IPS-NIHi7 (cell line): ENCODE results near the gene ANKRD10.
"Not testable (repeated sequence)": the region's sequence is repeated elsewhere in the genome, so short reads cannot be mapped to it uniquely, and the experiment has no call there.

Experiments
- DNase-seq: peaks from one replicate; pipeline ENCODE4 v3.0.0; 2012; ENCODE audit warnings: mixed read lengths; ENCODE audit errors: extremely low spot score

Gene ANKRD10

DNA sequence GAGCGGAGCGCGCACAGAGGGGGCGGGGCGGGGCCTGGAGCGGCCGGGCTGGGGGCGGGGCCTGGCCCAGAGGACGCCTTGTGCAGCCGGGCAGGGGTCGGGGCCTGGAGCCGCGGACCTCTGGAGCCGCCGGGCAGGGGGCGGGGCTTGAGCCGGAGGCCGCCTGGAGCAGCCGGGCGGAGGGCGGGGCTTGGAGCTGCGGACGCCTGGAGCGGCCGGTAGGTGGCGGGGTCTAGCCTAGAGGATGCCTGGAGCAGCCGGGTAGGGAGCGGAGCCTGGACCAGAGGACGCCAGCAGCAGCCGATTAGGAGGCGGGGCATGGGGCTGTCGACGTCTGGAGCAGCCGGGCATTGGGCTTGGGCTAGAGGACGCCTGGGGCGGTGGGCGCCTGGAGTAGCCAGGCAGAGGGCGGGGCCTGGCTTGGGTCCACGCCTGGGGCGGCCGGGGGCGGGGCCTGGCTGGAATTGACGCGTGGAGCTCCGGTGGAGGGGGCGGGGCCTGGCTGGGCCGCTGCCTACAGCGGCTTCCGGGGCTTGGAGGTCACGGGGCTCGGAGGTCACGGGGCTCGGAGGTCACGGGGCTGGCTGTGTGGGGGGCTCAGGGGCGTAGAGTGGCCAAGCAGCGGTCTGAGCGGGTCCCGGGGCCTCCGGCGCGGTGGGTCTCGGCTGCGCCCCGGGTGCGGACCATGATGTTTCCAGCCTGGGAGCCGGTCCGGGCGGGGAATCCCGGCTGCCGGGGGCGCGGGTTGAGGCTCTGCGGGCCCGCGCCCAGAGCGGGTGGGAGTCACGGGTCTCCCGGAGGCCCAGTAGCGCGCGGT is at the start of gene ANKRD10:
TSS of gene ANKRD10 (minus strand) at position 13 of the 817 bp plus-strand sequence. CDS start 135 bp downstream, outside the sequence.
- DNase-seq = peak; percentile 98

DNA sequence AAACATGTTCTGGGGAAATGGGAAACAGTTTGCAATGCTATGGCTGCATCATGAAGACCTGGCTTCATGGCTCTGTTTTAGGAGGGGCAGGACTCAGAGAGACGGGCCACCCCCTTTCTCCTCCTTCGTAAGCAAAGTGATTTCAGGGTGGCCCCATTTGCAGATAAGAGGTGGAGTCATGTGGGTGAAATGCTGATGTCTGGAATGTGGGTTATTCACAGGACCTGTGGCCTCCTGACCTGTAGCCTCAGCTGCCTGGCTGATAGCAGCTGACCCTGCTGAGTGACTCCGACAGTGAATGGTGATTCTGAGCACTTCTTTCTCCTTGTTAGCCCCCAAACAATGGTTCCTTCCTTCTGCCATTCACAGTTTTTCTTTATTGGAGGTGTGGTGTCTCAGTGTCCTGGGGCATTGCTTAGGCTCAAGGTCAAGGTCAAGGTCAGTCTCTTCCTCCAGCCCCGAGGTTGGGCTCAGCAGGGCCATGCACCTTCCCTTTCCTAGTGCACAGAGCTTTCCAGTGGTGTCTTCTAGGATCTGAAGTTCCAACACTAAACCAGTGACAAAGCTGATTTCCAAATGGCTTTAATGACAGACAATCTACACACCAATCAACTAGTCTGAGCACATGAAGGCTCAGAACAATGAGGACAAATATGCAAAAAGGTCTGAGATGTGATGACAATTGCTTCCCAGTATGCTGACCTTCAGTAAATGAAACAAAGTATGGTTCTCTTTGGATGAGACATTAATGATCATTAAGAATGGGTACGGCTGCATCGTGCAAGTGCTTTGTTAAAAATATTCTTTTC is 49.6 kb upstream of the ANKRD10 start:
- no peak for DNase-seq

DNA sequence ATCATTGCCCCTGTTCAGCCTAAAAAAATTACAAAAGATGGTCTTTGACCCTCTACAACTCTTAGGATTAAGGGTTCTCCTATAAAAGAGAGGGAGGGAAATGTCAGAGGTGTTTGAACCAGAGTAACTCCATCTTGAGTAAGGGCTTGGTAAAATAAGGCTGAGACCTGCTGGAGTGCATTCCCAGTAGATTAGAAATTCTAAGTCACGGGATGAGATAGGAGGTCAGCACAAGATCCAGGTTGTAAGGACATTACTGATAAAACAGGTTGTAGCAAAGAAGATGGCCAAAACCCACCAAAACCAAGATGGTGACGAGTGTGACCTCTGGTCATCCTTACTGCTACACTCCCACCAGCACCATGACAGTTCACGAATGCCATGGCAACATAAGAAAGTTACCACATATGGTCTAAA is 48.7 kb upstream of the ANKRD10 start:
- DNase-seq = no peak

DNA sequence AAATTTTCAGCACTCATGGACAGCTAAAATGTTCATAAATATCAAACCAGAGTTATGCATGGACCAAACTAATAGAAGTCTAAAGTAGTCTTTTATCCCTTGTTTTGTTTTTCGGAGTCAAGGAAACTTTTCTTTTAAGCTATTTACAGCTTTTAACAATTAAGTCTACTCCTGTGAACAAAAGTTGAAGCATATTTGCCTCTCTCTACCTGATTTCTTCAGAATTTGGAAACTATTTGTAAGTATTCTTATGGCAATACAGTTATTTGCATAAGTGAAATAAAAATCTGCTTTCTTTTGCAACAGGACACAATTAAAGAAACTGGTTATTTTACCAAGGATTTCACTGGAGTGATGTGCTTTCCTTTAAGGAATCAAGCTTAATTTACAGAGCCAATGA is 47.1 kb upstream of the ANKRD10 start:
- DNase-seq = no peak

DNA sequence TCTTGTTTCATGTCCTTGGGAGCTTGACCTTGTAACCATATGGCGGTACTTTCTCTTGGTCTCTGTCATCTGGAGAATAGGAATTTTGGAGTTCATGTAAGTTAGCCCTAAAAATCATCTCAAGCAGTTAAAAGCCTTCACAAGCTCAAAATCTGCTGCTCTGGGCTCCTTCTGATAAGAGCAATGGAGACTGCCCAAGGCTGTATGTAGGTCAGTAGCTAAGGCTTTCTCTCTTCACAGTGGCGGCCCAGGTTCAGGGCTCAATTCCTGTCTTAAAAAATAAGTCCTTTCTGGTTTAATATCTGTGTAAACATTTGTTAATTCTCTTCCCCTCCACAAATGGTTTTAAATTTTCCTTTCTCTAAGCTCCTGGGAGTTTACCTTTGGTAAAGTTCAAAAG is 45.3 kb upstream of the ANKRD10 start:
- no peak for DNase-seq

DNA sequence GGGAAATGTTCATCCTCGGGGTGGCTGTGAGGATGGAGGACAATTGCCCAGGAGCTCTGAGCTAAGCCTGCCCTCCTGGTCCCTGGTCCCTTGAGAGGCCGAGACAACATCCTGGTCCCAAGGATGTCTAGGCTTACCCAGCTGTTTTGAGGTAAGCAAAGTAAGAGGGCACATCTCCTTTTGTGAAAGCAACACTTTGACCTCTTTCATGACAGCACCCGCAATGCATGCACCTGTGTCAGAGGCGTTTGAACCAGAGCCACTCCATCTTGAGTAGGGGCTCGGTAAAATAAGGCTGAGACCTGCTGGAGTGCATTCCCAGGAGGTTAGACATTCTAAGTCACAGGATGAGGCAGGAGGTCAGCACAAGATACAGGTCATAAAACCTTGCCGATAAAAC is 43.1 kb upstream of the ANKRD10 start:
- DNase-seq = no peak

DNA sequence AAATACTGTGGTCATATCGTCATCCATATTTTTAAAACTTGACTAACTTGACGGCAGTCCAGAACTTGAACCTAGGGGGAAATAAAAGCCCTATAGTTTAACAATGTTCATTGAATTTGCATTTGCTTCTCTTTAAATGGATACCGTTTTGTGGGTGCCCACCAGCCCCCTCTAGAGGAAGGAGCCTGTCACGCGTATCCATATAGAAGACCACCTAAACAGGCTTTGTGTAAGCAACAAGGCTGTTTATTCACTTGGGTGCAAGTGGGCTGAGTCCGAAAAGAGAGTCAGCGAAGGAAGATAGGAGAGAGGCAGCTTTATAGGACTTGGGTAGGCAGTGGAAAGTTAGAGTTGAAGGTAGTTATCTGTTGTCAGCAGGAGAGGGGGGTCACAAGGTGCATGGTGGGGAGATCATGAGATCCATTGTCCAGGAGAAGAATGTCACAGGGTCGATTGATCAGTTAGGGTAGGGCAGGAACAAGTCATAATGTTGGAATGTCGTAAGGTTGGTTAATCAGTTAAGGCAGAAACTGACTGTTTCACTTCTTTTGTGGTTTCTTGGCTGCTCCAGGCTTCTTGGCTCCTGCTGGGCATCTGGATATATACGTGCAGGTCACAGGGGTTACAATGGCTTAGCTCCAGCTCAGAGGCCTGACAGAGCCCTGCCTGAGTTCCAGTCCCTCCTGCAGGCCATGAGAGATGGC is 42.5 kb upstream of the ANKRD10 start:
- DNase-seq = no peak

DNA sequence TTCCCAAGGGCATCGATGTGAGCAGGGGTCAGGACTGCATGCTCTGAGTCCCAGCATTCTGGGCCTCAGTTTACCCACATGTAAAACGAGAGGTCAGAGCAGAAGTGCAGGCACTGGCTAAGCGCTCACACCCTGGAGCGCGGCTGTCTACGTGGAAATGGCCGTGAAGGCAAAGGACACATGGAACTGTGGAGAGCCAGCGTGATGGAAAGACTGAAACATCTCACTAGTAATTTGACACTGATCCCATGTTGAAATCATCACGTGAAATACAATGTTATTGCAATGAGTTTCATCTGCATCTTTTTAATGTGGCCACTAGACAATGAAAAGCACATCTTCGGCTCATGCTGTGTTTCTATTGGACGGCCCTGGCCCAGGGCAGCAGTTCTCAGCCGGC is 41.3 kb upstream of the ANKRD10 start:
- not testable (repeated sequence) for DNase-seq

DNA sequence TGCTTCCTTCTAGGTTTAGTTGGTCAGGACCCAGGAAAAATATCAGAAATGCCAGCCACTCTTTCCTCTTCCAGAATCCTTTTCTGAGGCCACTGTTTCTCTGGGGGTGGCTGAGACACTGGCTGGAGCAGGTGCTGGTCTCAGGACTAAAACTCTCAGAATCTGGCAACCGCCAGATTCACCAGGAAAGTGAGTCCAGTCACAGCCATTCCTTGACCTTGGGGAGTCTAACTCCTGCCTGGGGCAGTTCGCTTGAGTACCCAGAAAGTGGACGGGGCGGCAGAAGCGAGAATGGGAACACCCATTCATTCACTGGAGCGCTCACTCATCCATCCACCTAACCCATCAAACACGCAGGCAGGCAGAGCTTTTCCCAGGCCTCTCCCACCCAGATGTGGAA is 40.7 kb upstream of the ANKRD10 start:
- DNase-seq = not testable (repeated sequence)

DNA sequence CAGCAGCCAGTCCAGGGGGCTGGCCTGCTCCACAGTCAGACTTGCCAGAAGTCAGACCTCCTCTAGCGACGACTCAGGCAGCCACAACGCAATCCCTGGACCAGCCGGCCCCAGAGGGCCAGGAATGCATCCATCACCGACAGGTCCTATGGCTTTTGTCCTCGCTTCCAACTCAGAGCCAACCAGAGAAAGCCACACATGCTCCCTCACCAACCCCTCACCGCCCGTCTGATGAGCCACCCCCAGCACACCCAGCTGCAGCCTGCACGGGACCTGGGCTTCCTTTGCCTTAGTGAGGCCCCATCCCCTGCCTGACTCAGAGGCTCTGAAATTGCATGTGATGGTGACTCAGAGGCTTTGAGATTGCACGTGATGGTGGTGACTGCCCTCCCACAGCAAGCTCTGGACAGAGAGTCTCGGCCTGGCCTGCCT is 40.2 kb upstream of the ANKRD10 start:
- DNase-seq = not testable (repeated sequence)

DNA sequence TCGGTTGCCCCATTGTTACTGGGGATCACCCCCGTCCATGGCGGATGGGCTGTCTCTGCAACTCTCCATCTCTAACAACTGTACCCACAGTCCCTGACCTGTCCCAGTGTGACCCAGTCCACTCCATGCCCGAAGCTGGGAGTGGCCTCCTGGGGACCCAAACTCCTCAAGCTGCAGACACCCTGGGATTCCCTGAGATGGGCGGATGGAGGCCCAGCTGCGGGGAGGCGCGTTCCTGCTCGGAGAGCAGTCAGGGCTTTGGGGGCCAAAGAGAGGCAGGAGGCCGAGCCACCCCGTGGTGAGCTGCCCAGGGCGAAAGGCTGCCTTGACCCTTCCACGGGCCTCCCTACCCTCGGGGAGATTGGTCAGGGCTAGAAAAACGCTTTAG is 39.7 kb upstream of the ANKRD10 start:
- DNase-seq = not testable (repeated sequence)

DNA sequence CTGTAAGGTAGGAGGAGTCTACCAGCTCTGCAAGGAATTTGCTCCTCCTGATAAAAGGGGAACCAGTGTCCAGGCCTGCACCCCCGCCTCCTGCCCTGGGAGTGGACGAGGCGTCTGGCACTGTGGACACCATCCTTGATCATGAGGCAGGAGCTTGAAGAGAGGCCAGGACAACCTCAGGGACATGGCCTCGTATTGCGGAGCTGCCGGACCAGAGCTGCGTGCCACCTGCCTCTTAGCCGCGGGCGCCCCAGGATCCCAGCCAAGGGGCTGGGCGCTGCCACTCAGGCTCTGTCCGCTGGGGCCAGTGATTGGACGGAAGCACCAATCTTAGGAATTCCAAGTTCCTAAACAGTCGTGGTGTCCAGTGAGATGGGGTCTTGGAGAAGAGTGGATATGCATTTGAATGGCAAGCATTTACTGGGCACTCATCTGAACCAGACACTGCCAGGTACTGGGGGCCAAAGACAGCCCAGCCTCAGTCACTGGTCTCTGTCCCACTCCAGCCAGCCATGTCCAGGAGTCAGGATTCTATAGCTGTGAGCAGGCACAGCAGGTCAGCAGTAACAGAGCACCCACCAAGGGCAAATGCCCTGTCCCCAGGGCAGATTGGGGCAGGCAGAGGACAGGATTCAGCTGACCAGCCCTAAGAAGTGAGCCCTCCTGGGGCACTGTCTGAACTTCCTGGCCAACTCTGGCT is 39.1 kb upstream of the ANKRD10 start:
- no peak for DNase-seq

DNA sequence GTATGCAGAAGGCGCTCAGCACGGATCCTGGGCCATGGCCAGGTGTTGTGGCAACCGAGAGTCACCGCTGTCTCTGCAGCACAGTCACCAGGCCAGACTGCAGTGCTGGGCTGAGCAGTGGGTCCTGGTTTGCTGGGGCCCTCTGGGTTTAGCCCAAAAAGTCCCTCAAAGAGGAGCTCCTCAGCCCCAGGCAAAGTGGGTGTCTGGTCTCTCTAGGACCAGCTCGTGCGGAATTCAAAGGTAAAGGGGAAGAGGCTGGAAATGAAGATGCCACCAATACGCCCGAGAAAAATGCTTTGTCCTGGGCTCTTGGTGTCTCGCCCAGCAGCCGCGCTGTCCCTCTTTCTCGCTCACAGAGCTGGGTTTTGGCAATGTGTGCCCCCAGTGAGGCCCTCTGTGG is 38.5 kb upstream of the ANKRD10 start:
- no peak for DNase-seq

DNA sequence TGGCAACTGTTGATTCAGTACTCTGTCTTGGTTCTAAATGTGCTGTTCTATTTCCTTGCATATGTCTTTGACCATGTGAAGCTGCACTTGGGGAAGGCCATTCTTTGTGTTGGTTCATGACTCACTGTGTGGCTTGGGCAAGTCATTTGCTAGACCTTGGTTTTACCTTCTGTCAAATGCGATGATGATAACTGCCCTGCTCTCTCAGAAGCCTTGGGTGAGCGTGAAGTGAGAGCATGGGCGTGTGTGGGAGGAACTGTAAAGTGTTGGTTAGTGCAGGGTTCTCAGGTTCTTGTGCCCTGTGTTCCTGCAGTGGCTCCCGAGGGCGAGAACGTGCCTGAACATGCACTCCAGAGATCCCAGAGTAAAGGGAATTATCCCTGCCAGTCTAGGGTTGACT is 37.3 kb upstream of the ANKRD10 start:
- DNase-seq = not testable (repeated sequence)

DNA sequence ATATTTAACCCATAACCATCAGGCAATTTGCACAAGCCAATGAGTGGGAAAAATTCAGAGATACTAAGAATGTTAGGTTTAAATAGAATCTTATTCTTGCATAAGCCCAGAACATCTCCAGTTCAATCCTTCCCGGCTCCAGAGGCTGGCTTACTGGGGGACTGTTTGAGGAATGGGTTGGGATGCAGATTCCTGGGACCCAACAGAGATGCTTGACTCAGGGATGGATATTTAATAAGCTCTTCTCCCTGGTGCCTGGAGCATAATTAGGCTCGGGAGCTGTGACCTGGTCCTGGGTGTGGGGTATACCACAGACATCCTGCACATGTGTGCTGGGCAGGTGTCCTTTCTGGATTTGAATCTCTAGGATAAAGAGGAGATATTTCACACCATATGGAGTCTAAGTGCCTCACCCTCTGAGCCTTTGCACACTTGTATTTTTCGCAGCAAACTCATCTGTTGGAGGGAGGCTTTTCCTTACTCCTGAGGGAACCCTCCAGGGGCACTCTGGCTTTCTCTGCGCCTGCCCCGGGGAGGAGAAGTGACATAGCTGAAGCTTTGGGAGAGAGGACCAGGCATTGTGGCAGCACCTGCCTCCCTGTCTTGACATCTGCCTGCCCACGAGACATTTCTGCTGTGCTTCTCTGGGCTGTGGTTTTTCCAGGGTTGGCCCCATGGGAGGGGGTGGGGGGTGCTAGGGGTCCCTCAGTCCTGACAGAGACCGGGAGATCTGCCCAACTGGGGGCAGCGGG is 36.1 kb upstream of the ANKRD10 start:
- no peak for DNase-seq

DNA sequence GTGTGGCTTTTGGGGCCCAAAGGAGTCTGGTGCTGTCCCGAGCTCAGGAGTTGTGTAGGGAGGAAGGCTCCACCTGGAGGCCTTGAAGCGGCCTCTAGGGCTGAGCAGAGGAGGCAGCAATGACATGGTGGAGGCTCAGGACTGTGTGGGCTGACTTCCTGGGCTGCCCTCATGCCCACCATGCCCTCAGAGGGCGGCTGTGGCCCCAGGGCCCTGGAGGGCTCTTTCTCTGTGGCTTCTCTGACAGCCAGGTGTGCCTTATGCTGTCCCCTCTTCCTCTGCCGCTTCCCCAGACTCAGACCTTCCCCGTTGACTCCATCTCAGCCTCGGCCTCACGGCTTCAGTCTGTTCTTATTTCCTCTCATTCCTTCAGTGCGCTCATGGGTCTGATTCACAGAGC is 35.5 kb upstream of the ANKRD10 start:
- DNase-seq = no peak

DNA sequence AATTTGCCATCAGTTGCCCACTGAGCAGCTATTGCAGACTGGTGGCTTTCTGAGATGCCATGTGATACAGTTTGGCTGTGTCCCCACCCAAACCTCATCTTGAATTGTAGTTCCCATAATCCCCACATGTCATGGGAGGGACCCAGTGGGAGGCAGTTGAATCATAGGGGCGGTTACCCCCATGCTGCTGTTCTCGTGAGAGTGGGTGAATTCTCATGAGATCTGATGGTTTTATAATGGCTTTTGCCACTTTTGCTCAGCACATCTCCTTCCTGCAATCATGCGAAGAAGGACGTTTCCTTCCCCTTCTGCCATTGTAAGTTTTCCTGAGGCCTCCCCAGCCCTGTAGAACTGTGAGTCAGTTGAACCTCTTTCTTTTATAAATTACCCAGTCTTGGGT is 34.8 kb upstream of the ANKRD10 start:
- DNase-seq = no peak

DNA sequence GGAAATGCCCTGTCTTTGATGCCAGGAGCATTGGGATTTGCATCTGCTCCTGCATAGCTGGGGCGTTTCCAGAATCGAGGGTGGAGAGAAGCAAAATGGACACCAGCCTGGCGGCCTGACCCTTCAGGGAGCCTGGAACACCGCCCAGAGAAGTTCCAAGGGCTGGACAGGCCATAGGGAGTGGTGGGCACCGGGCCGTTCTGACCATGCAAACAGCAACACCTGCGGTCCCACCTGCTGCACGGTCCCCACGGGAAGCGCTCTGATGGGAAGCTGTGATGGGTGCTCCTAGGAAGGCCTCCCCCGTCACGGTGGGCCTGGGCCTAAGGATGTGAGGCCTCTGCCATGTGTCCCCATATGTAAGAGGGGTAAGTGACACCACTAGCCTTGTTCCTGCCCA is 34.2 kb upstream of the ANKRD10 start:
- DNase-seq = no peak

DNA sequence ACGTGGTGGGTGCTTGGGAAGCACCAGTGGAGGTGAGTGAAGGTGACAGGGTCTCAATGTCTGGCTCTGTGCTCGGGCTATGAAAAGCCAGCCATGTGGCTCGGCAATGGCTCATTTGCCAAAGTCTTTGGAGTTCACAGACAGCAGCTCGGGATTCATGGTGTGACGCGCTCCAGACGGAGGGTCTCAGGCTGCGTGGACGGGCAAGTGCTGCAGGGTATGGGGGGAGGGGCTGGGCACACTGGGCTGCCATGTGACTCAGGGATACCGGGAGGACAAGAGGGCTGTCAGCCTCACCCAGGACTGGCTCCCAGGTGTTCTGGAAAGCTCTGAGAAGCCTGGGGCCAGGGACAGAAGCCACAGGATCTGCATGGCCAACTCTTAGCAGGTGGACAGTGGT is 32.5 kb upstream of the ANKRD10 start:
- not testable (repeated sequence) for DNase-seq

DNA sequence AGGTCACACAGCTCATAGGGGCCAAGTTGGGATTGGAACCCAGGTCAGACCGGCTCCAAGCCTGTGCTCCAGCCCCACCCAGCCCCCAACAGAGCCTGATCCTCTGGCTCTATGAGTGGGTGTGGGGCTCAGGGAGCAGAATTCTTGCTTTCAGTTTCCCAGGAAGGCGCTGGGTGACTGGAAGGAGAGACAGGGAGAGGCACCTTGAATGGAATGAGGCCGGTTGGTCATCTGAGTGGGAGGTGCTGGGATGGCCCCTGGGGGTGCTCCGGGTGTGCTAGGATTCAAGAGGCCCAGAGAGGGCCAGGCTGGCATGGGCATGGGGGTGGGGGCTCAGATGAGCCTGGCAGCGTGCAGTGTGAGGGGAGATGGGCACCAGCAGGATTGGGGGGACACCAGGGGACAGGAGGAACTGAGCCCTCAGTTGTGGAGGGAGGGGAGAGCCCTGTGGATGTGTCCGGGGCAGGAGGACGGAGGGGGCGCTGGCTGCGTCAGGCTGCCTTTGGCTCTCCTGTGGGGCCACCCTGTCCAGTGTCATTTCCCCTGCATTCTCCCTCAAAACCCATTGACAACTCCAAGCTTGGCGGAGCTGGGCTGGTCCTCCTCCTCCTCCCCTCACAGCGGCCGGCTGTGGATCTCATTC is 31.2 kb upstream of the ANKRD10 start:
- DNase-seq = no peak
